ENCODE results near the gene DUSP18.

GRCh38 chr22:30649430-30650007, 18.2 kb downstream of the DUSP18 start:
- TF ChIP-seq POLR2A (IDR thresholded peaks at IDR 0.05; ENCODE audit: low read depth, low read length) (no peak), TAF1 (IDR thresholded peaks at IDR 0.05; ENCODE audit: borderline replicate concordance, low read depth, low read length) (no peak), POLR2AphosphoS5 (IDR thresholded peaks at IDR 0.05; ENCODE audit: low read depth, low read length) (no peak)
